Fibroblast of skin of right biceps (primary cell): ENCODE results near the gene PNLDC1.

Experiments
- DNase-seq: peaks from one replicate; pipeline ENCODE4 v3.0.0-alpha.2; 2013

The PNLDC1 gene

DNA sequence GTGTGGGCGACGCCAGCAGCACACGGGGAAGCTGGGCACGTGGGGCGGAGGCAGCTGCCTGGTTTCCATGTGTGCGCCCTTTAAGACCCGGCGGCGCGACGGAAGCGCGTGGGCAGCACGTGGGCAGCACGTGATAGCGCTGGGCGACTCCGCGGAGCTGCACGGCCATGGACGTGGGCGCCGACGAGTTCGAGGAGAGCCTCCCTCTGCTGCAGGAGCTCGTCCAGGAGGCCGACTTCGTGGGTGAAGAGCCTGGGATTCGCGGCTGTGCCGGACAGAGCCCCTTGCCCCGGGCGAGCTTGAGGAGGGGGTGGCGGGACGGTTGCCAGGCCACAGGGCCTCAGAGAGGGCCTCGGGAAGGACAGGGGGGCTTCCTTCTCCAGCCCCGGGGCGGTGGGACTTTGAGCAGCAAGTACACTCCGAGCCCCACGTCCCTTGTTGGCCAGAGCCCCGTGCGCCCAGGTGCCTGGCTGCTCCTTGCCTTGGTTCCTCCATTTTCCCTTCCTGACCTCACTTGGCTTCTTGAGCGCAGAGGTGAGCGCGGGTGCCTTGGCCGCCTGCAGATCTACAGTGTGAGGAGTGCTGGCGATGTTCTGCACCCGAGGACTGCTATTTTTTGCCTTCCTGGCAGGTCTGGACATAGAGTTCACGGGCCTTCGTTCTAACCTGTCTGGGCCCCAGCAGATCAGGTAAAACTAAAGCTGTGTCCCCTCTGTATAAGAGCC is at the start of gene PNLDC1:
PNLDC1 (plus strand) TSS at position 136 of the 725 bp plus-strand sequence; CDS start at position 168, 32 bp downstream.
- DNase-seq: no peak

DNA sequence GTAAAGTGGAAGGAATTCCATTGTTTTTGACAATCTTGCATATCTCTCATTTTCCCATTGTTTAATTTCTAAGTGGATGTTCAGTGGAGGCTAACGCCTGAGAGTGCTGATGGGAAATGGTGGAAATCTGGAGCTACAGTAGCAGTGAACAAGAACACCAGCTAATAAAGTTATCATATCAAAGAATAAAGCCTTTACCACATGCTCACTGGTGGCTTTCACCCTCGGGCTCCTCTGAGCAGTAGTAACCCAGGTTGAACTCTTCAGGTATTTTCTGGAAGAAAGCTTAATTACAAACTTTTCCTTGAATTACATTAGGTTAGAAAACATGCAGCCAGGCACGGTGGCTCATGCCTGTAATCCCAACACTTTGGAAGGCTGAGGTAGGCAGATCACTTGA is 48.6 kb upstream of the PNLDC1 start:
- no peak for DNase-seq

- no peak for DNase-seq
Measured at GRCh38 chr6:159753081-159753872, 46.8 kb upstream of the PNLDC1 start.

DNA sequence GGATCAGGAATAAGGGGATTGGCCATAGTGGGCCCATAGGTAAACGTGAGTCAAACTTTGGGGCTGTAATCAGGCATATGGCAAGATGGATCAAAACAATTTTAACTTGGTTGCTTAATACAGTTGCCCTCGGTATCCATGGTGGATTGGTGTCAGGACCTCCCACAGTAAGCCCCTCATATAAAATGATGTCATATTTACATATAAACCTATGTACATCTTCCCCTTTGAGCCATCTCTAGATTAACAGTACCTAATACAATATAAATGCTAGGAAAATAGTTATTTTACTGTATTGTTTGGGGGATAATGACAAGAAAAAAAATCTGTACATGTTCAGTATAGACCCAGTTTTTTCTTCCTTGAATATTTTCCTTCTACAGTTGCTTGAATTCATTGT is 45.7 kb upstream of the PNLDC1 start:
- no peak for DNase-seq

DNA sequence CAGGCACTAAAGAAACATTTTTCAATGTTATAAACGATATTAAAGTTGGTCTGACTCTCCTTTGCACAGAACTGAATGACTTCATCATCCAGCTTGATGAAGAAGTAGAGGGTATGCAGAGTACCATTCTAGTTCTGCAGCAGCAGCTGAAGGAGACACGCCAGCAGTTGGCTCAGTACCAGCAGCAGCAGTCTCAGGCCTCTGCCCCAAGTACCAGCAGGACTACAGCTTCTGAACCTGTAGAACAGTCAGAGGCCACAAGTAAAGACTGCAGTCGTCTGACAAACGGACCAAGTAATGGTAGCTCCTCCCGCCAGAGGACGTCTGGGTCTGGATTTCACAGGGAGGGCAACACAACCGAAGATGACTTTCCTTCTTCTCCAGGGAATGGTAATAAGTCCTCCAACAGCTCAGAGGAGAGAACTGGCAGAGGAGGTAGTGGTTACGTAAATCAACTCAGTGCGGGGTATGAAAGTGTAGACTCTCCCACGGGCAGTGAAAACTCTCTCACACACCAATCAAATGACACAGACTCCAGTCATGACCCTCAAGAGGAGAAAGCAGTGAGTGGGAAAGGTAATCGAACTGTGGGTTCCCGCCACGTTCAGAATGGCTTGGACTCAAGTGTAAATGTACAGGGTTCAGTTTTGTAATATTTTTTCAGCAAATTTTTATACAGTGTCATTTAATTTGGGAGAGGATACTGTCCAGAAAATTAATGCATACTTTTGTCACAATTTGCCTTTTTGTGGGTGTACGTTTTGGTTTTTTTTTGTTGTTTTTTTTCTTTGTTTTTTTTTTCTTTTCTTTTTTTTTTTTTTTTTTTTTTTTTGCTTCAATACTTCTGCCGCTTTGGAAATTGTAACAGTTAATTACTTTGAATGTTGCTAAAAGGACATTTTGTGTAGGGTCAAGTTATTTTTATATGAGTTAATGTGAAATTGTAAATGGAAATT is 44.8 kb upstream of the PNLDC1 start:
- DNase-seq: no peak

- DNase-seq: no peak
Measured at GRCh38 chr6:159756508-159756907, 43.6 kb upstream of the PNLDC1 start.

- peak; percentile 94 for DNase-seq
Measured at GRCh38 chr6:159758031-159759001, 41.8 kb upstream of the PNLDC1 start.

- no peak for DNase-seq
Measured at GRCh38 chr6:159759645-159760044, 40.4 kb upstream of the PNLDC1 start.

DNA sequence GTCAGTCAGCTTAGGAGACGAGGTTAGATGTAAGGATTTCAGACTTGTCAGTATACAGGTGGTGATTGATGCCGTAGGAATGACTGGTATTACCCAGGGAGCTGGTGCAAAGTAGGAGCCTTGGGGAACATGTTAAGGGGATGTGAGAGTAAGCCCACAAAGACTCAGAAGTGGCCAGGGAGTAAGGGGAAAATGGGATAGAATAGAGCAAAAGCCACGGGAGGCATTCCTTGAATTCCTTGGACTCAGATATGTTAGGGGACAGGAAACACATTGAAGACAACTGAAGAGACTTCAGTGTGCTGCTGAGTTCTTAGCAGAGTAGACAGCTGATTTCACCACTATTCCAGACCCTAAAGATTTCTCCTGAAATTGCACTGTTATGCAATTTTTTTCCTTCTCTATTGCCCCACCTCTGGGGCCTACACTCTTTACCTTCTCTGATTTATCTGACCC is 39.4 kb upstream of the PNLDC1 start:
- peak; percentile 94 for DNase-seq

GRCh38 chr6:159761129-159761872 is 38.8 kb upstream of the PNLDC1 start:
- peak; percentile 17 for DNase-seq

DNA sequence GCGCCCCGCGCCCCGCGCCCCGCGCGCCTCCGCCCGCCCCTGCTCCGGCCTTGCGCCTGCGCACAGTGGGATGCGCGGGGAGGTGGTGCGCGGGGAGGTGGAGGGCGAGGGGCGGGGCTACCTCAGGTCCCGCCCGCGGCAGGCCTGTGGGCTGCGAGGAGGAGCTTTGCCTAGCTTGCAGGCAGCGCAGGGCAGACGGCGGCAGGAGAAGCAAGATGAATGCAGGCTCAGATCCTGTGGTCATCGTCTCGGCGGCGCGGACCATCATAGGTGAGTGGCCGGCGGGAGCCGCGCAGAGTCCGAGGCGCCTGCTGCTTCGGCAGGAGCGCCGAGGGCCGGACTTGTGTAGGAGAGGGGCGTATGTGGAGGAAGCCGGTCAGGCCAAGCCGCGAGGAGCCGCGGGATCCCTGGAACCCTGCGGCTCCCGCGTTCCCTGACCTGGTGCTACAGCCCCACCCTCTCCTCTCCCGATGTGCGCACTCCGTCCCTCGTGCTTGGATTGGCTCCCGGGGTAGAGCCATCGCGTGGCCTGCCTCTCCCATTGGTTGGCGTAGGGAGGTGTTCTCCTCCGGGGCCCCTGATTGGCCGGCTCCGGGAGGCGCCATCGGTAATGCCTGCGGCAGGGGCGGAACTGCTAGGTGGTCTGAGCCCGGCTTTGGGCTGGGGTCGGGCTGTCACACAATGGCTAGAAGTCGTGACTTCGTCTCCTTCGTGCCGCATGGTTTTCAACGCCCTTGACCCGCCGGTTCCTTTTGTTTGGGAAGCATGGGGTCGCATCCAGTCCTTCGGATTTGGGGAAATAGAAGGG is 38.0 kb upstream of the PNLDC1 start, which contains the start of gene ACAT2:
ACAT2 (plus strand) TSS at position 173 of the 808 bp plus-strand sequence; CDS start at position 216, 43 bp downstream.
- peak; percentile 96 for DNase-seq

GRCh38 chr6:159762681-159763293 is 37.3 kb upstream of the PNLDC1 start:
- no peak for DNase-seq

DNA sequence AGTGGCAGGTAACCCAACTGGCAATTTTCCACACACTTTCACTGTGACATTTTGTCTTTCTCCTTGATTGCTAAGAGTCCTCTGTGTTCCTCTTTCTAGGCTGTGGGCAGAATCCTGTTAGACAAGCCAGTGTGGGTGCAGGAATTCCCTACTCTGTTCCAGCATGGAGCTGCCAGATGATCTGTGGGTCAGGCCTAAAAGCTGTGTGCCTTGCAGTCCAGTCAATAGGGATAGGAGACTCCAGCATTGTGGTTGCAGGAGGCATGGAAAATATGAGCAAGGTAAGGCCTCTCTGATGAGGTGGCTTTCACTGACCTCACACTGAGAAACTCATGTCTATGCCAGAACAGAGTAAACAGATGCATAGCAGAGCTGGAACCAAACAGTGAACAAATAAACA is 33.2 kb upstream of the PNLDC1 start:
- no peak for DNase-seq

- DNase-seq: no peak
Measured at GRCh38 chr6:159769470-159769869, 30.6 kb upstream of the PNLDC1 start.

GRCh38 chr6:159772196-159772595 is 27.9 kb upstream of the PNLDC1 start:
- DNase-seq: no peak

GRCh38 chr6:159777240-159777904 is 22.7 kb upstream of the PNLDC1 start:
- no peak for DNase-seq

- no peak for DNase-seq
Measured at GRCh38 chr6:159778131-159778530, 21.9 kb upstream of the PNLDC1 start.

- DNase-seq: no peak
Measured at GRCh38 chr6:159778542-159779103, 21.5 kb upstream of the PNLDC1 start.

DNA sequence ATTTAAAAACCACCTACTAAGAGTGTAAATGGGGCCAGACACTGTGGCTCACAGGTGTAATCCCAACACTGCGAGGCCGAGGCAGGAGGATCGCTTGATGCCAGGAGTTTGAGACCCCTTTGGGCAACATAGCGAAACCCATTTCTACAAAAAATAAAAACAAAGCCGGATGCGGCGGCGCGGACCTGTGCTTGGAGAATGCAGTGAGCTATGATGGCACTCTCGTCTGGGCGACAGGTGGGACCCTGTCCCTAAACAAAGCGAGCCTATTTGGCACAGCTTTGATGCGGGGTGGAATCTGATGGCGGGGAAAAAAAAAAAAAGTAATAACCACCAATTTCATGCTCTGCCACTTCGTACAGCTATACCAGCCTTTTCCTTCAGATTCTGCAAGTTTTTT is 11.8 kb upstream of the PNLDC1 start:
- no peak for DNase-seq
